MG63 (cell line): ENCODE measurements around the gene SNRK. TPM values are rescaled to one million over a fixed set of nuclear protein-coding genes. Genes with fewer than 3 reads are reported as not detected.

Source experiments
- DNase-seq: peaks from one replicate; pipeline ENCODE4 v3.0.0-alpha.2; 2020
- H3K27me3 ChIP-seq: fragments of 250-450 bp; sonication (Bioruptor Pico); 2 replicates; pipeline ENCODE4 v1.5.1; 2020; ENCODE audit warnings: mild to moderate bottlenecking, moderate library complexity
- H3K36me3 ChIP-seq: fragments of 250-450 bp; sonication (Bioruptor Pico); 2 replicates; pipeline ENCODE4 v1.5.1; 2020; ENCODE audit warnings: mild to moderate bottlenecking, moderate library complexity
- H3K4me3 ChIP-seq: fragments of 250-450 bp; sonication (Bioruptor Pico); 2 replicates; pipeline ENCODE4 v1.5.1; 2020; ENCODE audit warnings: mild to moderate bottlenecking, moderate library complexity
- H3K9me3 ChIP-seq: fragments of 250-450 bp; sonication (Bioruptor Pico); 2 replicates; pipeline ENCODE4 v1.5.1; 2020; ENCODE audit warnings: mild to moderate bottlenecking, moderate library complexity
- total RNA-seq: library from RNA; depleted of rRNA; stranded (reverse); fragments of >200 nt; shearing (Covaris generic); gene quantifications from 2 replicates; pipeline ENCODE4 v1.2.3, GENCODE V29; 2014; ENCODE audit warnings: low replicate concordance

The SNRK gene
- total RNA-seq, 1 experiment from 2014 or later = 6.6 TPM

DNA sequence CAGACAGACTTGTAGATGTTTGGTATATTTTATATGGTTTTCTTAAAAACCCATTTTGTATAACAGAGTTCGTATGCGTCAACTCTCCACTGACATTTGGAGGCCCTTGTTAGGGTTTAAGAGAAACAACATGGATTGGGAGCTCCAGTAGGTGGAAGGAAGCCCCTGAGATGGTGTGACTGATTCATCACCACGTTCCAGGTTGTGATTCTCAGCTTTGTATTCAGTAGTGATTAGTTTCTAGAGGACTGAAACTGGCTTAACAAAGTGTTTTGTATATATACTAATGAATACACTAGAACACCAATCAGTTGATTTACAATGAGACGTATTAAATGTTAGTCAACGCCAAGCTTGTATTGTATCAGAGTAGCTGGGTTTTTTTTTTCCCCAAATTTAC lies 33.9 kb downstream of the SNRK start:
- no peaks in the 10 kb centered on the region; the same call in 1 of the 2 replicates for H3K36me3 ChIP-seq
- DNase-seq = no peak
- H3K27me3 ChIP-seq = no peaks in the 10 kb centered on the region
- H3K9me3 ChIP-seq = no peaks in the 10 kb centered on the region
- no peak overlapping the region for H3K4me3 ChIP-seq

DNA sequence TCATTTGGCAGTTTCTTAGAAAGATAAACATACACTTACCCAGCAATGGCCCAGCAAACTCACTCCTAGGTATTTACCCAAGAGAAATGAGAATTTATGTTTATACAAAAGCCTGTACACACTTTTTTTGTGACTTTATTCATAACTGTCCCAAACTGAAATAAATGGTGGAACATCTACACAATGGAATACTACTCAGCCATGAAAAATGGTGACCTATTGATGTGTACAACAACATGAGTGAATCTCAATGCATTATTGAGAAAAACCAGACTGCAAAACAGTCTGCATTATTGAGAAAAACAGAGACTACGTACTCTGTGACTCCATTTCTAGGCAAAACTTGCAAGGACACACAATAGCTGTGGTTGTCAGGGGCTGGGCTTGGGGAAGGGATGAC lies 37.2 kb downstream of the SNRK start:
- no peak for DNase-seq
- Histone ChIP-seq H3K9me3 (no peaks in the 10 kb centered on the region), H3K27me3 (no peaks in the 10 kb centered on the region), H3K36me3 (no peaks in the 10 kb centered on the region; the same call in 1 of the 2 replicates), H3K4me3 (no peak overlapping the region)

DNA sequence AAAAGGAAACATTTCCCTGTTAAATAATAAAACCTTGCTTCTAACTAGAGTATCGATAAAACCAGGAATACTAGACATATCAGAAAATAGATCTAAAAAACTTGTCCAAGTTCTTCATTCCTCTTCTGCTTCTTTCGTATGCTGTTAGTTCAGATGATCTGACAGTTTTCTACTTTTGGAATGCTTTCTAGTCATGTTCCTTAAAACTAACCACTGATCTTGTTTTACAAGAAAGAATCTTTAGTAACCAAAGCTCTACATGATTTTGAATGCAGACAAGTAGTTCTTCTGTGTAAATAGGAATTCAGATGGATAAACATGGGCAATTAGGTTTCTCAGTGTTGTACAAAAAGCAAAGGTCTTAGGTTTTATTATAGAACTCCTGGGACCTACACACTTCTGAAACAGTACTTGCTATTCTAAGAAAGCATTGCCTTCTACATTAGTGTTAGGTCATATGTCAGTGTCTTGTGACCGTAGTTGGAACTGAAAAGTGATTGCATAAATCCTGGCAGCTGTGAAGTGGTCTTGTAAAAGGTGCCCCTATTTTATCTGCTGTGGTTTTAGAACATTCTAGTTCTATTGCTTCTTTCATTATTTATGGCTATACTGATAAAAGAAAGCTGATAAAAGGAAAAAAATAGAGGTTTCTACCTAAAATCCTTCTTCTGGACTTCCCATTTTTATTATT lies 40.7 kb downstream of the SNRK start:
- H3K36me3 ChIP-seq = no peaks in the 10 kb centered on the region; the same call in 1 of the 2 replicates
- DNase-seq = no peak
- H3K27me3 ChIP-seq = no peaks in the 10 kb centered on the region
- no peaks in the 10 kb centered on the region for H3K9me3 ChIP-seq
- H3K4me3 ChIP-seq = no peak overlapping the region

- DNase-seq = no peak
- H3K9me3 ChIP-seq = no peaks in the 10 kb centered on the region
- no peak overlapping the region for H3K4me3 ChIP-seq
- no peaks in the 10 kb centered on the region for H3K27me3 ChIP-seq
- H3K36me3 ChIP-seq = no peaks in the 10 kb centered on the region; the same call in none of the 2 replicates
Observed at GRCh38 chr3:43327582-43327979, 41.2 kb downstream of the SNRK start.

- H3K27me3 ChIP-seq = no peaks in the 10 kb centered on the region
- H3K4me3 ChIP-seq = no peak overlapping the region
- no peaks in the 10 kb centered on the region; the same call in none of the 2 replicates for H3K36me3 ChIP-seq
- no peaks in the 10 kb centered on the region for H3K9me3 ChIP-seq
- DNase-seq = no peak
Observed at GRCh38 chr3:43328653-43329052, 42.3 kb downstream of the SNRK start.

- Histone ChIP-seq H3K36me3 (peaks cover 4% of the 10 kb centered on the region), H3K9me3 (no peaks in the 10 kb centered on the region; the same call in 1 of the 2 replicates), H3K4me3 (no peak overlapping the region), H3K27me3 (no peaks in the 10 kb centered on the region)
- DNase-seq = no peak
Observed at GRCh38 chr3:43330981-43331380, 44.6 kb downstream of the SNRK start.

- Histone ChIP-seq H3K4me3 (no peak overlapping the region), H3K27me3 (no peaks in the 10 kb centered on the region), H3K36me3 (peaks cover 4% of the 10 kb centered on the region), H3K9me3 (no peaks in the 10 kb centered on the region; the same call in 1 of the 2 replicates)
- DNase-seq = no peak
Observed at GRCh38 chr3:43331381-43331780, 45.0 kb downstream of the SNRK start.

- H3K4me3 ChIP-seq = no peak overlapping the region
- H3K9me3 ChIP-seq = peaks cover 9% of the 10 kb centered on the region
- H3K36me3 ChIP-seq = peaks cover 17% of the 10 kb centered on the region
- H3K27me3 ChIP-seq = no peaks in the 10 kb centered on the region
- no peak for DNase-seq
Observed at GRCh38 chr3:43334976-43335375, 48.6 kb downstream of the SNRK start.

GRCh38 chr3:43335799-43336198 lies 49.5 kb downstream of the SNRK start:
- Histone ChIP-seq H3K9me3 (peaks cover 9% of the 10 kb centered on the region), H3K27me3 (no peaks in the 10 kb centered on the region), H3K4me3 (no peak overlapping the region), H3K36me3 (peaks cover 17% of the 10 kb centered on the region)
- DNase-seq = no peak

GRCh38 chr3:43338295-43338694 lies 52.0 kb downstream of the SNRK start:
- Histone ChIP-seq H3K9me3 (peaks cover 9% of the 10 kb centered on the region), H3K4me3 (no peak overlapping the region), H3K27me3 (no peaks in the 10 kb centered on the region), H3K36me3 (peaks cover 19% of the 10 kb centered on the region)
- DNase-seq = no peak

DNA sequence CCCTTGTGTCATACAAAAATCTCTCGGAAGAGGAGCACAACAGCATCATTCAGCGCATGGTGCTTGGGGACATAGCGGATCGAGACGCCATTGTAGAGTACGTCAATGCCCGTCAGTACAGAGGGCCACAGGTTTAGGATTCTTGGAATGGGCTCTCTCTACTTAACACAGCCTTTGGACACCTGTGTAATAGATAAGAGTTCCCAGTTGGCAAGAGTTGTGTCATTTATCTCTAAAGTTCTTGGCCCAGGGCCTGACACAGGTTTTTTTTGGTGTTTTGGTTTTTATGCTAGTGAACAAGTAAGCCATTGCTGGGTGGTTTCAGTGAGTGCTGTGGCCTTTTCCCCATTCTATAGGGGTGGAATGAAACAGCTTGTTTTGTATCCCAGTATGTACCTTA lies 54.1 kb downstream of the SNRK start:
- Histone ChIP-seq H3K36me3 (peaks cover 17% of the 10 kb centered on the region), H3K4me3 (no peak overlapping the region), H3K9me3 (peaks cover 9% of the 10 kb centered on the region), H3K27me3 (no peaks in the 10 kb centered on the region)
- DNase-seq = no peak

DNA sequence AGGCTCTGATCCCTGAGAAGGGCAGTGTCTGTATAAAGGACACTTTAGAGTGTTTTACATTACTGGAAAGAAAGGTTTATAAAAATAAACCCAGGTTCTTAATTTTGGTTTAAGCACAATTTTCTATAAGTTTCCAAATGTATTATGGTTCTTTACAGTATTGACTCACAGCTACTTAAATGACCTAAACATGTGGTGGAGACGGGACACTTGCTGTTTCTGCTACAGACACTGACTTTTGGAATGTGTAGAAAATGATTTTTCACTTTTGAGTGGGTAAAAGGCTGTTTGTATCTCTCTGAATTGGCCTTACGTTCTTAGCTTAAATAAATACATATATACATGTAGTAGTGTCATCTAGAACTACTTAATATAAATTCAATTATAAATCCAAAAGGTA lies 55.4 kb downstream of the SNRK start:
- H3K4me3 ChIP-seq = no peak overlapping the region
- peaks cover 9% of the 10 kb centered on the region for H3K9me3 ChIP-seq
- no peaks in the 10 kb centered on the region for H3K27me3 ChIP-seq
- H3K36me3 ChIP-seq = peaks cover 15% of the 10 kb centered on the region
- DNase-seq = no peak

- no peak for DNase-seq
- peaks cover 12% of the 10 kb centered on the region for H3K36me3 ChIP-seq
- H3K4me3 ChIP-seq = no peak overlapping the region
- H3K9me3 ChIP-seq = peaks cover 7% of the 10 kb centered on the region
- H3K27me3 ChIP-seq = no peaks in the 10 kb centered on the region
Observed at GRCh38 chr3:43343185-43343584, 56.8 kb downstream of the SNRK start.

DNA sequence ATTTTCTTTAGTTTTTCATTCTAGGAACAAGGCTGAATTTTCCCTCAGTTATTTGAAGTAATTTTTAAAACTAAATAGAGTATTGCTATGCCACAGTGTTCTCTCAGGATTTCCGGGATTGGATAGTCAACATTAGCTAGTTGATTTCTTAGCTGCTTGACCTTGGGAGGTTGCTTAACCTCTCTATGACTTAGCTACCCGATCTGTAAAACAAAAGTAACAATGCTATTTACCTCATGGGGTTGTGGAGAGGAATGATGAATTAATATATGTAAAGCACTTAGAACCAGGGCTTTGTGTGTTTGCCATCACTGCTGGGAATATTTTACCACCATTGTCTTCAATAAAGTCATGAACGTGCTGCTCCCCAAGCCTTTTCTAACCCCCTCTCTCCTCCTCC lies 57.5 kb downstream of the SNRK start:
- no peak for DNase-seq
- Histone ChIP-seq H3K27me3 (no peaks in the 10 kb centered on the region), H3K36me3 (peaks cover 9% of the 10 kb centered on the region), H3K9me3 (peaks cover under 1% of the 10 kb centered on the region), H3K4me3 (no peak overlapping the region)

GRCh38 chr3:43344520-43344919 lies 58.2 kb downstream of the SNRK start:
- no peaks in the 10 kb centered on the region for H3K27me3 ChIP-seq
- no peaks in the 10 kb centered on the region for H3K9me3 ChIP-seq
- no peak for DNase-seq
- peaks cover 4% of the 10 kb centered on the region for H3K36me3 ChIP-seq
- no peak overlapping the region for H3K4me3 ChIP-seq

DNA sequence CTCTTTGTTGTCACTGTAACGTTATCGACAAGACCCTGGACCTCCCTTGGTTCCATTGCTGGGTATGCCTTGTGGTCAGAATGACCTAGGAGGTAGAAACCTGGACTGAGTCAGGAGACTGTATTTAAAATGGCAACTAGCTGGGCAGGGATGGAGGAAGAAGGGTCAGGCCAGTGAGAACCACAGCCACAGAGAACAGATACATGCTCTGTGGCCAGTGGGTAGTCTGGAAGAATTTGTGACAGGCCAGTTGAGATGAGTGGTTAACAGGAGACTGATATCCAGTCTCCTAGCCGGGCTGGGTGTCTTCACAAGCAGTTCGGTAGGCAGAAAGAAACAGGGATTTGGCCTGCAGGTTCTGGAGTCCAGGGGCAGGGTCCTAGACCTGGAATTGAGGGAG lies 58.9 kb downstream of the SNRK start:
- Histone ChIP-seq H3K27me3 (no peaks in the 10 kb centered on the region), H3K9me3 (no peaks in the 10 kb centered on the region), H3K36me3 (peaks cover 4% of the 10 kb centered on the region; the same call in 1 of the 2 replicates), H3K4me3 (no peak overlapping the region)
- no peak for DNase-seq

- peaks cover 4% of the 10 kb centered on the region; the same call in 1 of the 2 replicates for H3K36me3 ChIP-seq
- DNase-seq = no peak
- no peaks in the 10 kb centered on the region for H3K27me3 ChIP-seq
- H3K9me3 ChIP-seq = no peaks in the 10 kb centered on the region
- H3K4me3 ChIP-seq = no peak overlapping the region
Observed at GRCh38 chr3:43345877-43346276, 59.5 kb downstream of the SNRK start.

DNA sequence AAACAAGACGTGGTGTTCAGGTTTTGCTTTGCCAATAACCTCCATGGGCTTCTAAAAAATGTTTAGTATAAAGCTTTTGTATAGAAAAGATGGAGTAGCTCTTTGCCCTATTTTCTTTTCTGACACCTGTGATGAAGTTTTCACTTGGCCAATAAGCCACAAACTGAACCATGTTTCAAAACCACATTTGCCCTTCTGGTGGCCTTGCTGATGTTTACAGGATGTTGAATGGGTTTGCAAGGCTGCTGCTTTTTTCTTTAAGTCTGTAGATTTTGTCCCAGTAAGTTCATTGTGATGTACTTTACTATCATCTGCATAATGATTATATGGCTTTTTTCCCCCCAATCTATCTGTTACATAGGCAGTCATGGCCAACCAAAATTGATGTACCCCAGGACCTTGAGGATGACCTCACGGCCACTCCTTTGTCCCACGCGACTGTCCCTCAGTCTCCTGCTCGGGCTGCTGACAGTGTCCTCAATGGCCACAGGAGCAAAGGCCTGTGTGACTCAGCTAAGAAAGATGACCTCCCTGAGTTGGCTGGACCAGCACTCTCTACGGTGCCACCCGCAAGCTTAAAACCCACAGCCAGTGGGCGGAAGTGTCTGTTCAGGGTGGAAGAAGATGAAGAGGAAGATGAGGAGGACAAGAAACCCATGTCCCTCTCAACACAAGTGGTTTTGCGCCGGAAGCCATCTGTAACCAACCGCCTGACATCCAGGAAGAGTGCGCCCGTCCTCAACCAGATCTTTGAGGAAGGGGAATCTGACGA lies 60.8 kb downstream of the SNRK start:
- H3K36me3 ChIP-seq = peaks cover 4% of the 10 kb centered on the region; the same call in 1 of the 2 replicates
- no peaks in the 10 kb centered on the region for H3K27me3 ChIP-seq
- H3K4me3 ChIP-seq = no peak overlapping the region
- DNase-seq = no peak
- H3K9me3 ChIP-seq = no peaks in the 10 kb centered on the region; the same call in 1 of the 2 replicates
